ENCODE results near the gene SHROOM4. TPM values are rescaled to one million over a fixed set of nuclear protein-coding genes. Genes with fewer than 3 reads are reported as not detected.

SHROOM4 gene
- total and polyA plus RNA-seq, 2 experiments from 2014 or later: 1.9 to 8.5 TPM

DNA sequence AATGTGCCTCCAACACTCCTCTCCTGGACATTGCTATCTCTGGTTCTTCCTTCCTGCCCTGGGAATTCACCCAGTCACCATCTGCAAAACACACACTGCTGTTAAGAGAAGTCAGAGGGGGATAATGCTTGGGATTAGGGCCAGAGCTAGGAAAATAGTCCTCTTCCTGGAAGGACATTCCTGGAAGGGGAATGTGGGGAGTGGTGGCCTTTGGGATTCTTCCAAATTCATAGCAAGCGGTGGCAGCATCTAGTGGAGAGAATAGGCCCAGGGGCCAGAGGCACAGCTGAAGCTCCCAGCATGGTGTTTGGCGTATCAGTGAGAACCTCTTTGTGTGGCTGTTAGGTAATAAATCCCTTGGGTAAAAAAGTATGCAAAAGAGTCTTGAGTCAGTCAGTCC, 34.3 kb downstream of the SHROOM4 start (continued):
- TF ChIP-seq, protein P1, sequence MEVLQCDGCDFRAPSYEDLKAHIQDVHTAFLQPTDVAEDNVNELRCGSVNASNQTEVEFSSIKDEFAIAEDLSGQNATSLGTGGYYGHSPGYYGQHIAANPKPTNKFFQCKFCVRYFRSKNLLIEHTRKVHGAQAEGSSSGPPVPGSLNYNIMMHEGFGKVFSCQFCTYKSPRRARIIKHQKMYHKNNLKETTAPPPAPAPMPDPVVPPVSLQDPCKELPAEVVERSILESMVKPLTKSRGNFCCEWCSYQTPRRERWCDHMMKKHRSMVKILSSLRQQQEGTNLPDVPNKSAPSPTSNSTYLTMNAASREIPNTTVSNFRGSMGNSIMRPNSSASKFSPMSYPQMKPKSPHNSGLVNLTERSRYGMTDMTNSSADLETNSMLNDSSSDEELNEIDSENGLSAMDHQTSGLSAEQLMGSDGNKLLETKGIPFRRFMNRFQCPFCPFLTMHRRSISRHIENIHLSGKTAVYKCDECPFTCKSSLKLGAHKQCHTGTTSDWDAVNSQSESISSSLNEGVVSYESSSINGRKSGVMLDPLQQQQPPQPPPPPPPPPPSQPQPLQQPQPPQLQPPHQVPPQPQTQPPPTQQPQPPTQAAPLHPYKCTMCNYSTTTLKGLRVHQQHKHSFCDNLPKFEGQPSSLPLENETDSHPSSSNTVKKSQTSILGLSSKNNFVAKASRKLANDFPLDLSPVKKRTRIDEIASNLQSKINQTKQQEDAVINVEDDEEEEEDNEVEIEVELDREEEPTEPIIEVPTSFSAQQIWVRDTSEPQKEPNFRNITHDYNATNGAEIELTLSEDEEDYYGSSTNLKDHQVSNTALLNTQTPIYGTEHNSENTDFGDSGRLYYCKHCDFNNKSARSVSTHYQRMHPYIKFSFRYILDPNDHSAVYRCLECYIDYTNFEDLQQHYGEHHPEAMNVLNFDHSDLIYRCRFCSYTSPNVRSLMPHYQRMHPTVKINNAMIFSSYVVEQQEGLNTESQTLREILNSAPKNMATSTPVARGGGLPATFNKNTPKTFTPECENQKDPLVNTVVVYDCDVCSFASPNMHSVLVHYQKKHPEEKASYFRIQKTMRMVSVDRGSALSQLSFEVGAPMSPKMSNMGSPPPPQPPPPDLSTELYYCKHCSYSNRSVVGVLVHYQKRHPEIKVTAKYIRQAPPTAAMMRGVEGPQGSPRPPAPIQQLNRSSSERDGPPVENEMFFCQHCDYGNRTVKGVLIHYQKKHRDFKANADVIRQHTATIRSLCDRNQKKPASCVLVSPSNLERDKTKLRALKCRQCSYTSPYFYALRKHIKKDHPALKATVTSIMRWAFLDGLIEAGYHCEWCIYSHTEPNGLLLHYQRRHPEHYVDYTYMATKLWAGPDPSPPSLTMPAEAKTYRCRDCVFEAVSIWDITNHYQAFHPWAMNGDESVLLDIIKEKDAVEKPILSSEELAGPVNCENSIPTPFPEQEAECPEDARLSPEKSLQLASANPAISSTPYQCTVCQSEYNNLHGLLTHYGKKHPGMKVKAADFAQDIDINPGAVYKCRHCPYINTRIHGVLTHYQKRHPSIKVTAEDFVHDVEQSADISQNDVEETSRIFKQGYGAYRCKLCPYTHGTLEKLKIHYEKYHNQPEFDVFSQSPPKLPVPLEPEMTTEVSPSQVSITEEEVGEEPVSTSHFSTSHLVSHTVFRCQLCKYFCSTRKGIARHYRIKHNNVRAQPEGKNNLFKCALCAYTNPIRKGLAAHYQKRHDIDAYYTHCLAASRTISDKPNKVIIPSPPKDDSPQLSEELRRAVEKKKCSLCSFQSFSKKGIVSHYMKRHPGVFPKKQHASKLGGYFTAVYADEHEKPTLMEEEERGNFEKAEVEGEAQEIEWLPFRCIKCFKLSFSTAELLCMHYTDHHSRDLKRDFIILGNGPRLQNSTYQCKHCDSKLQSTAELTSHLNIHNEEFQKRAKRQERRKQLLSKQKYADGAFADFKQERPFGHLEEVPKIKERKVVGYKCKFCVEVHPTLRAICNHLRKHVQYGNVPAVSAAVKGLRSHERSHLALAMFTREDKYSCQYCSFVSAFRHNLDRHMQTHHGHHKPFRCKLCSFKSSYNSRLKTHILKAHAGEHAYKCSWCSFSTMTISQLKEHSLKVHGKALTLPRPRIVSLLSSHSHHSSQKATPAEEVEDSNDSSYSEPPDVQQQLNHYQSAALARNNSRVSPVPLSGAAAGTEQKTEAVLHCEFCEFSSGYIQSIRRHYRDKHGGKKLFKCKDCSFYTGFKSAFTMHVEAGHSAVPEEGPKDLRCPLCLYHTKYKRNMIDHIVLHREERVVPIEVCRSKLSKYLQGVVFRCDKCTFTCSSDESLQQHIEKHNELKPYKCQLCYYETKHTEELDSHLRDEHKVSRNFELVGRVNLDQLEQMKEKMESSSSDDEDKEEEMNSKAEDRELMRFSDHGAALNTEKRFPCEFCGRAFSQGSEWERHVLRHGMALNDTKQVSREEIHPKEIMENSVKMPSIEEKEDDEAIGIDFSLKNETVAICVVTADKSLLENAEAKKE (CRISPR knock-in tag; IDR thresholded peaks at IDR 0.05): no peak
- no peak for TF ChIP-seq STAT1 (IDR thresholded peaks at IDR 0.05; ENCODE audit: unreplicated experiment)
- no peak for TF ChIP-seq CREB1 (CRISPR knock-in tag; IDR thresholded peaks at IDR 0.05; ENCODE audit: low read depth)
- TF ChIP-seq, protein P2, sequence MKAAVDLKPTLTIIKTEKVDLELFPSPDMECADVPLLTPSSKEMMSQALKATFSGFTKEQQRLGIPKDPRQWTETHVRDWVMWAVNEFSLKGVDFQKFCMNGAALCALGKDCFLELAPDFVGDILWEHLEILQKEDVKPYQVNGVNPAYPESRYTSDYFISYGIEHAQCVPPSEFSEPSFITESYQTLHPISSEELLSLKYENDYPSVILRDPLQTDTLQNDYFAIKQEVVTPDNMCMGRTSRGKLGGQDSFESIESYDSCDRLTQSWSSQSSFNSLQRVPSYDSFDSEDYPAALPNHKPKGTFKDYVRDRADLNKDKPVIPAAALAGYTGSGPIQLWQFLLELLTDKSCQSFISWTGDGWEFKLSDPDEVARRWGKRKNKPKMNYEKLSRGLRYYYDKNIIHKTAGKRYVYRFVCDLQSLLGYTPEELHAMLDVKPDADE (IDR thresholded peaks at IDR 0.05): no peak
- TF ChIP-seq EZH2phosphoT487 (IDR thresholded peaks at IDR 0.05; ENCODE audit: unreplicated experiment): no peak
- TF ChIP-seq, protein P3, sequence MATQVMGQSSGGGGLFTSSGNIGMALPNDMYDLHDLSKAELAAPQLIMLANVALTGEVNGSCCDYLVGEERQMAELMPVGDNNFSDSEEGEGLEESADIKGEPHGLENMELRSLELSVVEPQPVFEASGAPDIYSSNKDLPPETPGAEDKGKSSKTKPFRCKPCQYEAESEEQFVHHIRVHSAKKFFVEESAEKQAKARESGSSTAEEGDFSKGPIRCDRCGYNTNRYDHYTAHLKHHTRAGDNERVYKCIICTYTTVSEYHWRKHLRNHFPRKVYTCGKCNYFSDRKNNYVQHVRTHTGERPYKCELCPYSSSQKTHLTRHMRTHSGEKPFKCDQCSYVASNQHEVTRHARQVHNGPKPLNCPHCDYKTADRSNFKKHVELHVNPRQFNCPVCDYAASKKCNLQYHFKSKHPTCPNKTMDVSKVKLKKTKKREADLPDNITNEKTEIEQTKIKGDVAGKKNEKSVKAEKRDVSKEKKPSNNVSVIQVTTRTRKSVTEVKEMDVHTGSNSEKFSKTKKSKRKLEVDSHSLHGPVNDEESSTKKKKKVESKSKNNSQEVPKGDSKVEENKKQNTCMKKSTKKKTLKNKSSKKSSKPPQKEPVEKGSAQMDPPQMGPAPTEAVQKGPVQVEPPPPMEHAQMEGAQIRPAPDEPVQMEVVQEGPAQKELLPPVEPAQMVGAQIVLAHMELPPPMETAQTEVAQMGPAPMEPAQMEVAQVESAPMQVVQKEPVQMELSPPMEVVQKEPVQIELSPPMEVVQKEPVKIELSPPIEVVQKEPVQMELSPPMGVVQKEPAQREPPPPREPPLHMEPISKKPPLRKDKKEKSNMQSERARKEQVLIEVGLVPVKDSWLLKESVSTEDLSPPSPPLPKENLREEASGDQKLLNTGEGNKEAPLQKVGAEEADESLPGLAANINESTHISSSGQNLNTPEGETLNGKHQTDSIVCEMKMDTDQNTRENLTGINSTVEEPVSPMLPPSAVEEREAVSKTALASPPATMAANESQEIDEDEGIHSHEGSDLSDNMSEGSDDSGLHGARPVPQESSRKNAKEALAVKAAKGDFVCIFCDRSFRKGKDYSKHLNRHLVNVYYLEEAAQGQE (IDR thresholded peaks at IDR 0.05; ENCODE audit: unreplicated experiment): no peak
- no peak for TF ChIP-seq NANOG (IDR thresholded peaks at IDR 0.05; ENCODE audit: borderline replicate concordance)
- TF ChIP-seq EZH2 (IDR thresholded peaks at IDR 0.05; ENCODE audit: low read depth, unreplicated experiment): no peak
- TF ChIP-seq ZNF114 (CRISPR knock-in tag; IDR thresholded peaks at IDR 0.05): no peak
- TF ChIP-seq ZNF331 (CRISPR knock-in tag; IDR thresholded peaks at IDR 0.05; ENCODE audit: low read depth): no peak
- no peak for TF ChIP-seq JUNB (IDR thresholded peaks at IDR 0.05; ENCODE audit: unreplicated experiment)
